Mucosa of descending colon (tissue), 3 donors: ENCODE measurements around the gene PDE8B. TPM values are rescaled to one million over a fixed set of nuclear protein-coding genes. Genes with fewer than 3 reads are reported as not detected.

Experiments
- ATAC-seq: fragments of 200-7000 bp; cut with Tn5 transposase; one replicate; pipeline ENCODE4 v1.9.1; 2020; ENCODE audit warnings: mild to moderate bottlenecking, moderate library complexity
- DNase-seq, 3 donors: peaks; one replicate each; pipeline ENCODE4 v3.0.0-alpha.2; 2020
- H3K36me3 ChIP-seq: fragments of 200-600 bp; one replicate; pipeline ENCODE4 v1.8.0; 2021; ENCODE audit warnings: low read depth, mild to moderate bottlenecking
- H3K4me1 ChIP-seq: fragments of 200-600 bp; one replicate; pipeline ENCODE4 v1.8.0; 2021; ENCODE audit warnings: low read depth, mild to moderate bottlenecking
- H3K4me3 ChIP-seq: fragments of 200-600 bp; one replicate; pipeline ENCODE4 v1.8.0; 2021; ENCODE audit warnings: mild to moderate bottlenecking
- H3K9me3 ChIP-seq: fragments of 200-600 bp; one replicate; pipeline ENCODE4 v1.8.0; 2021; ENCODE audit warnings: mild to moderate bottlenecking
- CTCF ChIP-seq: fragments of 200-600 bp; IDR thresholded peaks from one replicate; pipeline ENCODE4 v1.8.0; 2022; ENCODE audit warnings: antibody characterized with exemption, mild to moderate bottlenecking
- intact Hi-C, 2 donors: fragments of 100-400 bp; cut with DNase I in 1 of 2; cut with micrococcal nuclease in 1 of 2; formaldehyde crosslinking; loops; one replicate each; pipeline versions ENCODE4 v1.11.0 to v1.11.1; 2022; cut with DNase I, micrococcal nuclease
- total RNA-seq, 3 donors: library from RNA; stranded (reverse); fragmentation: NEBNext Ultra II Directional in 2 of 3; extraction: Animal tissue kit (Norgen Biotek cat#: 25700) in 2 of 3; gene quantifications; one replicate each; pipeline versions ENCODE4 v1.2.1 to v1.2.4, GENCODE V29; 2021 to 2023
- donor health status: DM: no; HTN: no; CAD: no; lungs with moderate emphysema.
- donor health status: DM: no; HTN: no; CAD: no.
- donor health status: DM: no; HTN: yes; CAD: no.

Gene PDE8B
- total RNA-seq, 3 donors from 2014 or later: 0.52 to 6.9 (median 0.70) TPM

GRCh38 chr5:77325921-77326541 is 115.6 kb downstream of the PDE8B start:
- no peak for TF ChIP-seq CTCF
- H3K9me3 ChIP-seq: no peaks in the 10 kb centered on the region
- intact Hi-C loops: no loop called here
- ATAC-seq (no peak), DNase-seq (no peak)
- no peaks in the 10 kb centered on the region for H3K4me1 ChIP-seq
- H3K4me3 ChIP-seq: no peak overlapping the region
- no peaks in the 10 kb centered on the region for H3K36me3 ChIP-seq

- H3K9me3 ChIP-seq: no peaks in the 10 kb centered on the region
- no peak for ATAC-seq
- no peak overlapping the region for H3K4me3 ChIP-seq
- intact Hi-C loops: no loop called here
- H3K4me1 ChIP-seq: no peaks in the 10 kb centered on the region
- TF ChIP-seq CTCF: no peak
- no peaks in the 10 kb centered on the region for H3K36me3 ChIP-seq
- DNase-seq: no peak
These were observed 116.7 kb downstream of the PDE8B start for GRCh38 chr5:77326986-77327734.

DNA sequence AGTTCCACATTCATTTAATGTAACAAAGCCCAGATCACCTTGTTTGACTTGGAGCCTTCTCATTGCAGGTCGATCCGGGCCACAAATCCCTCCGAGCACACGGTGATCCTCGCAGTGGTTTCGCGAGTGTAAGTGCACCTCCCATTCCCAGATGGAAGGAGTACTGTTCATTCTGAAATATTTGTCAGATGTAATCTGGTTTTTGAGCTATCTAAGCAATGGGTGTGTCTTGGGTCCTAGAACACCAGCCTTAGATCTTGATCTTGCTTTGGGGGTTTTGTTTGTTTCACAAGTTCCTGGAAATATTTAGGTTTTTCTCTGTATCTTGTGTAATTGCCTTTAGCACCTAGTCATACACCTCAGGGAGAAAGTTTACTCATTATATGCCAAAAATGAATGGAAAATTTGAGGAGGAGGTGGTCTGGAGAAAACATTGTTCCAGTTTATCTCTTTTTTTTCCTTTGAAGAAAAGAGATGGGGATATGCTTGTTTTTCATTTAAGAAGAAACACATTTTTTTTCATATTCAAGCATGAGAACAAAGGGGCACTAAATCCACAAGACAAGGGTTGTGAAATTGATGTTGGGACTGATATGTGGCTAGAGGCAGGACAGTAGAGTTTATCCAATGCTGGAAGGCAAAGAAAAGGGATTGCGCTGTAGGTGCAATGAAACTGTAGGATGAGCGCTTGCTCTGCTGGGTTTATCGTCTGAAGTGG is 118.6 kb downstream of the PDE8B start:
- Histone ChIP-seq H3K36me3 (no peaks in the 10 kb centered on the region), H3K9me3 (no peaks in the 10 kb centered on the region), H3K4me1 (no peaks in the 10 kb centered on the region), H3K4me3 (no peak overlapping the region)
- intact Hi-C loops: no loop called here
- TF ChIP-seq CTCF: no peak
- ATAC-seq (no peak), DNase-seq (no peak)

DNA sequence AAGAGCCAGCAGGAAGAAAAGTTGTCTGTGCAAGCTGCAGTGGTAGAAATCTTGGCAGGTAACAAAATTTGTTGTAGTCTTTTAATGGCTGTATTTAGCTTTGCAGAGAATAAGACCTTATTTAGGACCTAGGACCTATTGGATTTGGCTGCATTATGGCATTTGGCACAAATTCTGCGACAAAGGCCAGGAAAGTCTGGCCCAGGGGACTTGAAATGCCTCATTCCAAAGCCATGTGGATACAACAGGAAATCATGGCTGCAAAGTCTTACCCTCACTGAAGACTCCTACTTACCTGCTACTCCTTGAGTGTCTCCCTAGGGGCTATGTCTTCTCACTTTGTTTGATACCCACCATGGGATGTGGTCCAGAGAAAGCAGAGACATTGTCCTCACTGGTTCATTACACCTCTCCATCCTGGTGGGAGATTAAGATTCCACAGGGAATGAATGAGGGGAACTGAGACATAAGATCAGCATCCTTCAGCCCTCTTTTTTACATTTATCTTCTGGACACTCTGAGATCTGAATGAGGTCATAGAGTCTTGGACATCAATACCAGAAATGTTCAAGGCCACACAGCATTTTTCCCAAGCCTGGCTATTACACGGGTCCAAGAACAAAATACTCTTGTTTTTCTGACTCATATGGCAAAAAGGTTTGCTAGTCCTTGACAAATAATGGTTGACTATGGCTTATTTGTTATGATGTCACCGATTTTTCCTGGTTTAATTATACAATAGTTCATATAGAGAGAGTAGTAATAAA is 119.4 kb downstream of the PDE8B start:
- H3K9me3 ChIP-seq: no peaks in the 10 kb centered on the region
- TF ChIP-seq CTCF: no peak
- H3K36me3 ChIP-seq: no peaks in the 10 kb centered on the region
- intact Hi-C loops: no loop called here
- ATAC-seq (no peak), DNase-seq (no peak)
- no peaks in the 10 kb centered on the region for H3K4me1 ChIP-seq
- H3K4me3 ChIP-seq: no peak overlapping the region

- DNase-seq (no peak), ATAC-seq (no peak)
- no peak overlapping the region for H3K4me3 ChIP-seq
- TF ChIP-seq CTCF: no peak
- intact Hi-C loops: no loop called here
- H3K36me3 ChIP-seq: no peaks in the 10 kb centered on the region
- no peaks in the 10 kb centered on the region for H3K9me3 ChIP-seq
- H3K4me1 ChIP-seq: no peaks in the 10 kb centered on the region
These were observed 122.6 kb downstream of the PDE8B start for GRCh38 chr5:77333036-77333435.
